ENCODE data around the gene PEAK3.
A peak's percentile ranks its signal among the peaks of the same experiment; 100 is the strongest.
"Not testable (repeated sequence)": the region's sequence is repeated elsewhere in the genome, so short reads cannot be mapped to it uniquely, and the experiment has no call there.

Gene PEAK3

GRCh38 chr19:2288338-2288817 lies 6.4 kb upstream of the PEAK3 start:
- DNase-seq = no peak

- no peak for DNase-seq
These were observed 5.8 kb upstream of the PEAK3 start for GRCh38 chr19:2287585-2288337.

- DNase-seq = no peak
These were observed 4.6 kb upstream of the PEAK3 start for GRCh38 chr19:2286402-2287140.

- DNase-seq = no peak
These were observed 2.0 kb upstream of the PEAK3 start for GRCh38 chr19:2283835-2284507.

- DNase-seq = no peak
These were observed 875 bp upstream of the PEAK3 start for GRCh38 chr19:2282862-2283237.

GRCh38 chr19:2281265-2282061 lies 512 bp downstream of the PEAK3 start:
- not testable (repeated sequence) for DNase-seq

- DNase-seq = no peak
These were observed 1.2 kb downstream of the PEAK3 start for GRCh38 chr19:2280633-2281264.

GRCh38 chr19:2278459-2279158 lies 3.4 kb downstream of the PEAK3 start:
- no peak for DNase-seq

- DNase-seq = no peak
These were observed 4.8 kb downstream of the PEAK3 start for GRCh38 chr19:2277138-2277537.

GRCh38 chr19:2276429-2276986 lies 5.5 kb downstream of the PEAK3 start:
- no peak for DNase-seq

GRCh38 chr19:2275588-2276428 lies 6.2 kb downstream of the PEAK3 start:
- no peak for DNase-seq

- no peak for DNase-seq
These were observed 6.9 kb downstream of the PEAK3 start for GRCh38 chr19:2274931-2275535.

GRCh38 chr19:2274185-2274711 lies 7.7 kb downstream of the PEAK3 start:
- DNase-seq = no peak

- peak; percentile 76 for DNase-seq
These were observed 8.4 kb downstream of the PEAK3 start for GRCh38 chr19:2273356-2274184.

- DNase-seq = no peak
These were observed 10.5 kb downstream of the PEAK3 start for GRCh38 chr19:2271234-2272103.

GRCh38 chr19:2270423-2271233 lies 11.3 kb downstream of the PEAK3 start:
- DNase-seq = peak; percentile 65

- no peak for DNase-seq
These were observed 11.9 kb downstream of the PEAK3 start for GRCh38 chr19:2270157-2270422.
